Activated B cell treated with CpG ODN at 0.5 μM for 24 hours (primary cell): Measurements from ENCODE around the gene RNF10. TPM values are rescaled to one million over a fixed set of nuclear protein-coding genes. Genes with fewer than 3 reads are reported as not detected.

Experiments used
- ATAC-seq: fragments of 200-7000 bp; cut with Tn5 transposase; one replicate; pipeline ENCODE4 v1.10.0; 2021; ENCODE audit warnings: low read depth, mild to moderate bottlenecking, moderate library complexity
- CTCF ChIA-PET: fragments of 350-600 bp; sonication (Branson Sonifier 250); formaldehyde crosslinking; loops from one replicate; lab custom pipeline; 2021; ENCODE audit warnings: antibody characterized with exemption; lab: Charles Lee
- POLR2A ChIA-PET: fragments of 350-600 bp; sonication (Branson Sonifier 250); formaldehyde crosslinking; loops from one replicate; lab custom pipeline; 2021; ENCODE audit warnings: antibody characterized with exemption; lab: Charles Lee
- DNase-seq: peaks from one replicate; pipeline ENCODE4 v3.0.0; 2022
- H3K27ac Mint-ChIP-seq: one replicate; pipeline ENCODE4 v1.8.0; 2020; ENCODE audit warnings: mixed read lengths
- H3K27me3 Mint-ChIP-seq: one replicate; pipeline ENCODE4 v1.8.0; 2021; ENCODE audit warnings: mixed read lengths
- H3K36me3 Mint-ChIP-seq: one replicate; pipeline ENCODE4 v1.8.0; 2021; ENCODE audit warnings: low read depth, mixed read lengths
- H3K4me1 Mint-ChIP-seq: one replicate; pipeline ENCODE4 v1.8.0; 2021; ENCODE audit warnings: mixed read lengths
- H3K4me3 Mint-ChIP-seq: one replicate; pipeline ENCODE4 v1.8.0; 2020; ENCODE audit warnings: mild to moderate bottlenecking, mixed read lengths
- H3K9me3 Mint-ChIP-seq: one replicate; pipeline ENCODE4 v1.8.0; 2020; ENCODE audit warnings: mixed read lengths
- intact Hi-C: fragments of 100-400 bp; cut with micrococcal nuclease; formaldehyde crosslinking; loops from one replicate; pipeline ENCODE4 v1.15.1; 2024
- total RNA-seq: library from RNA; stranded (reverse); gene quantifications from 2 replicates; pipeline ENCODE4 v1.2.3, GENCODE V29; 2022
- TF ChIP-seq, protein P1 (sequence below): fragments of 200-600 bp; IDR thresholded peaks from one replicate; pipeline ENCODE4 v1.8.0; 2022; ENCODE audit warnings: antibody characterized with exemption, mild to moderate bottlenecking

RNF10 gene
- total RNA-seq, 1 donor from 2014 or later: 180 TPM

DNA sequence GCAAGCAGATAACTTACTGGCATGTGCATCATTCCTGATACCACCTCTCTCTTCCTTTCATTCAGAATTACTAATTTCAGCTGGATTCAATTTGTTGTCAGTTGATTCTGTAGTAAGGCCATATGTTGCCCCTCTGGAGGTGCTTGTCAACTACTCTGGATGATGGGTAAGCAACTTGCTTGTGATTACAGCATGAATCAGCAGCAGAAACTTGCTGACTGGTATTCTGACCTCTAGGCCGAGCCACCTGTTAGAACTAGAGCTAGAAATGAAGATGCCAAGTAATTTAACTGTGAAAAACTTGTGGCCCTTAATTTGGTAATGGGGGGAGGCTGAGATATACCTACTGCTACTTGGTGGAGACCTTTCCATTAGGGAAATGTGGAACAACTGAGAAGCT is 5.1 kb downstream of the RNF10 start:
- no peak overlapping the region for H3K27ac Mint-ChIP-seq
- H3K36me3 Mint-ChIP-seq: peaks cover 51% of the 10 kb centered on the region
- ChIA-PET CTCF (interaction anchor here (0.5 to 1.2 kb wide), 3 partner anchors 10 to 85 kb away, joined by 3 to 4 read pairs (median 3); partner anchors contain the start of gene COQ5), POLR2A (interaction anchor here (1.8 kb wide), 1 partner anchor 11 kb away, joined by 6 read pairs; the partner anchor contains the start of gene COQ5)
- no peaks in the 10 kb centered on the region for H3K27me3 Mint-ChIP-seq
- DNase-seq: no peak
- intact Hi-C loops: no loop called here
- no peaks in the 10 kb centered on the region for H3K9me3 Mint-ChIP-seq
- no peak overlapping the region for H3K4me3 Mint-ChIP-seq
- no peak for ATAC-seq
- H3K4me1 Mint-ChIP-seq: peaks cover 62% of the 10 kb centered on the region
- TF ChIP-seq, protein P1, sequence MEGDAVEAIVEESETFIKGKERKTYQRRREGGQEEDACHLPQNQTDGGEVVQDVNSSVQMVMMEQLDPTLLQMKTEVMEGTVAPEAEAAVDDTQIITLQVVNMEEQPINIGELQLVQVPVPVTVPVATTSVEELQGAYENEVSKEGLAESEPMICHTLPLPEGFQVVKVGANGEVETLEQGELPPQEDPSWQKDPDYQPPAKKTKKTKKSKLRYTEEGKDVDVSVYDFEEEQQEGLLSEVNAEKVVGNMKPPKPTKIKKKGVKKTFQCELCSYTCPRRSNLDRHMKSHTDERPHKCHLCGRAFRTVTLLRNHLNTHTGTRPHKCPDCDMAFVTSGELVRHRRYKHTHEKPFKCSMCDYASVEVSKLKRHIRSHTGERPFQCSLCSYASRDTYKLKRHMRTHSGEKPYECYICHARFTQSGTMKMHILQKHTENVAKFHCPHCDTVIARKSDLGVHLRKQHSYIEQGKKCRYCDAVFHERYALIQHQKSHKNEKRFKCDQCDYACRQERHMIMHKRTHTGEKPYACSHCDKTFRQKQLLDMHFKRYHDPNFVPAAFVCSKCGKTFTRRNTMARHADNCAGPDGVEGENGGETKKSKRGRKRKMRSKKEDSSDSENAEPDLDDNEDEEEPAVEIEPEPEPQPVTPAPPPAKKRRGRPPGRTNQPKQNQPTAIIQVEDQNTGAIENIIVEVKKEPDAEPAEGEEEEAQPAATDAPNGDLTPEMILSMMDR: no peak

DNA sequence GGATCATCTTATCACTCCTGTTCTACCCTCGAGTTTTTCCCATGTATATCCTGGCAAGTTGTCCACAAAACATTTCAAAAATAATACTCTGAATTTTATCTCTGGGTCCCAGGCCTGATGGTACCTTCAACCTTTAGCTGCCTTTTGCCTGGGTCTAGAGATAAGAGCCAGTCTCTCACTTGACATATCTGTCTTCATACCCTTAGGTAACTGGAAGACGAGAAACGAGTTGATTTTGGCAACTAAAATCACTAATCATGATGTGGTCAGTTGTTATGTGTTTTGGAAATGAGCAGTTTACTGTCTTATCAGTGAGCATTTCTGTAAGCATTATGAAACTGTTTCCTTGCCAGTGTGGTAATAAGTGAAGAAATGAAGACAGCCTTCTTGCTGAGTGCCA is 6.3 kb downstream of the RNF10 start:
- no peaks in the 10 kb centered on the region for H3K9me3 Mint-ChIP-seq
- DNase-seq: no peak
- peaks cover 57% of the 10 kb centered on the region for H3K4me1 Mint-ChIP-seq
- no peak overlapping the region for H3K4me3 Mint-ChIP-seq
- ATAC-seq: no peak
- intact Hi-C loops: no loop called here
- POLR2A ChIA-PET: interaction anchor here (0.5 kb wide), 1 partner anchor 589 kb away, joined by 4 read pairs; no protein-coding TSS in a partner anchor
- no peak overlapping the region for H3K27ac Mint-ChIP-seq
- TF ChIP-seq, protein P1: no peak
- H3K27me3 Mint-ChIP-seq: no peaks in the 10 kb centered on the region
- CTCF ChIA-PET: no interaction called here
- H3K36me3 Mint-ChIP-seq: peaks cover 48% of the 10 kb centered on the region

DNA sequence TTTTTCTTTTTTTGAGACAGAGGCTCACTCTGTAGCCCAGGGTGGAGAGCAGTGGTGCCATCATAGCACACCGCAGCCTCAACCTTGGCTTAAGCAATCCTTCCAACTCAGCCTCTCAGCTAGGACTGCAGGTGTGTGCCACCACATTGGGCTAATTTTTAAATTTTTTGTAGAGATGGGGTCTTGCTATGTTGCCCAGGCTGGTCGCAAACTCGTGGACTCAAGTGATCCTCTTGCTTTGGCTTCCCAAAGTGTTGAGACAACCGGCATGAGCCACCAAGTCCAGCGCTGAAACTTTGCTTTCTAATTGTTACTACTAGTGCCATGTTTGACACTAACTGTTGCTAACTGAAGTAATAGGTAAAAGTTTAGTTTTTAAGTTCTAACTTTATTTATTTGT is 8.0 kb downstream of the RNF10 start:
- Mint-ChIP-seq H3K27me3 (no peaks in the 10 kb centered on the region), H3K36me3 (peaks cover 46% of the 10 kb centered on the region), H3K9me3 (no peaks in the 10 kb centered on the region), H3K4me3 (no peak overlapping the region), H3K27ac (no peak overlapping the region), H3K4me1 (peaks cover 40% of the 10 kb centered on the region)
- TF ChIP-seq, protein P1: no peak
- intact Hi-C loops: no loop called here
- DNase-seq: no peak
- ATAC-seq: no peak
- ChIA-PET POLR2A (no interaction called here), CTCF (no interaction called here)

DNA sequence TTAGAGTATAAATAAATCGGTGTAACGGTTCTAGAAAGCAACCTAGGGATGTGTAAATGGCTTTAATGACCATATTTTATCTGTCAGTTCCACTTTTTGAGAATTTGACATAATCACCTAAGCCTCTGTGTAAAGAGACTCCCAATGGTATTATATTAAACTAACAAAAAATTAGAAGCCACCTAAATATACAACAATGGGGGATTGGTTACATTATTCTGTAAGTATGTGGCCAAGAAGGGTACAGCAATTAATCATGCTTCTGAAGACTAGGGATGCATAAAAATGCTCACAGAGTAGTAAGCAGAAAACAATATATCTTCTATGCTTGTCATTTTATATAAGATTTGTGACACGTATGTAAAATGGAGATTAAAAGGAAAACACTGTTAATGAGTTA is 10.5 kb downstream of the RNF10 start:
- DNase-seq (no peak), ATAC-seq (no peak)
- CTCF ChIA-PET: no interaction called here
- POLR2A ChIA-PET: no interaction called here
- no peak overlapping the region for H3K27ac Mint-ChIP-seq
- no peaks in the 10 kb centered on the region for H3K27me3 Mint-ChIP-seq
- H3K36me3 Mint-ChIP-seq: peaks cover 35% of the 10 kb centered on the region
- no peaks in the 10 kb centered on the region for H3K9me3 Mint-ChIP-seq
- TF ChIP-seq, protein P1: no peak
- H3K4me3 Mint-ChIP-seq: no peak overlapping the region
- intact Hi-C loops: no loop called here
- H3K4me1 Mint-ChIP-seq: peaks cover 15% of the 10 kb centered on the region

DNA sequence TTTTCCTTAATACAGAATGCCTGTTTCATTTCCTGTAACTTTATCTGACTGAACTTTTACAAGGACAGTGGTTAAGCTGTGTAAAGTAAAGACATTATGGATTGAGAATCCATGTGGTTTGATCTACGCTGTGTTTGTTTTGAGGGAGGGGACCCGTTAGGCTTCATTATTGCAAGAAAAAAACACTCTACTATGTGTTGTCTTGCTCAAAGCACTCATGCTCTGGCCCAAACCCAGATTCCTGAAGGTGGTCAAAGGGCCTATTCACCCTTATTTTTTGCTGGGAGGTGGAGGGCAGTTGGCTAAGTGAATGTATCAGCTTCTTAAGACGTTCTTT is 11.9 kb downstream of the RNF10 start:
- TF ChIP-seq, protein P1: no peak
- no peak overlapping the region for H3K27ac Mint-ChIP-seq
- H3K4me1 Mint-ChIP-seq: peaks cover 6% of the 10 kb centered on the region
- POLR2A ChIA-PET: interaction anchor here (1.0 kb wide), 1 partner anchor 11 kb away, joined by 3 read pairs; no protein-coding TSS in a partner anchor
- H3K4me3 Mint-ChIP-seq: no peak overlapping the region
- no peaks in the 10 kb centered on the region for H3K9me3 Mint-ChIP-seq
- ATAC-seq (no peak), DNase-seq (no peak)
- CTCF ChIA-PET: no interaction called here
- H3K27me3 Mint-ChIP-seq: no peaks in the 10 kb centered on the region
- intact Hi-C loops: no loop called here
- peaks cover 26% of the 10 kb centered on the region for H3K36me3 Mint-ChIP-seq
